HG03575 (cell line): Measurements from ENCODE around the gene DCLRE1A.
A peak's percentile ranks its signal among the peaks of the same experiment; 100 is the strongest.
"Not testable (repeated sequence)": the region's sequence is repeated elsewhere in the genome, so short reads cannot be mapped to it uniquely, and the experiment has no call there.

Experiments
- ATAC-seq: cut with Tn5 transposase; IDR thresholded peaks from one replicate; pipeline ENCODE4 v1.9.1; 2021; ENCODE audit not compliant: unreplicated experiment, insufficient number of reproducible peaks, low FRiP score; ENCODE audit errors: extremely low read depth

DCLRE1A gene

GRCh38 chr10:113865901-113866300, 12.0 kb upstream of the DCLRE1A start:
- no peak for ATAC-seq

- ATAC-seq, result peak; percentile 46
These were observed 5.4 kb upstream of the DCLRE1A start for GRCh38 chr10:113859261-113859660.

- ATAC-seq, result no peak
These were observed 4.7 kb upstream of the DCLRE1A start for GRCh38 chr10:113858541-113858940.

- no peak for ATAC-seq
These were observed 3.3 kb upstream of the DCLRE1A start for GRCh38 chr10:113857210-113857609.

- ATAC-seq, result no peak
These were observed 2.7 kb upstream of the DCLRE1A start for GRCh38 chr10:113856563-113856962.

- no peak for ATAC-seq
These were observed 1.1 kb upstream of the DCLRE1A start for GRCh38 chr10:113854761-113855588.

GRCh38 chr10:113853578-113854012, 287 bp downstream of the DCLRE1A start:
- no peak for ATAC-seq

- no peak for ATAC-seq
These were observed 3.9 kb downstream of the DCLRE1A start for GRCh38 chr10:113849946-113850345.

- ATAC-seq, result no peak
These were observed 4.6 kb downstream of the DCLRE1A start for GRCh38 chr10:113849140-113849803.

GRCh38 chr10:113846036-113846435, 7.8 kb downstream of the DCLRE1A start:
- no peak for ATAC-seq

- ATAC-seq, result no peak
These were observed 9.9 kb downstream of the DCLRE1A start for GRCh38 chr10:113843972-113844485.

- ATAC-seq, result no peak
These were observed 11.7 kb downstream of the DCLRE1A start for GRCh38 chr10:113842171-113842570.

GRCh38 chr10:113828567-113828966, 25.3 kb downstream of the DCLRE1A start:
- ATAC-seq, result not testable (repeated sequence)

- ATAC-seq, result no peak
These were observed 28.1 kb downstream of the DCLRE1A start for GRCh38 chr10:113825791-113826190.

GRCh38 chr10:113823389-113823788, 30.5 kb downstream of the DCLRE1A start:
- ATAC-seq, result no peak

- ATAC-seq, result no peak
These were observed 31.7 kb downstream of the DCLRE1A start for GRCh38 chr10:113822174-113822573.

GRCh38 chr10:113821306-113821705, 32.6 kb downstream of the DCLRE1A start:
- ATAC-seq, result not testable (repeated sequence)

- ATAC-seq, result no peak
These were observed 33.4 kb downstream of the DCLRE1A start for GRCh38 chr10:113820507-113820906.

- ATAC-seq, result no peak
These were observed 33.9 kb downstream of the DCLRE1A start for GRCh38 chr10:113819989-113820388.

GRCh38 chr10:113814700-113815099, 39.2 kb downstream of the DCLRE1A start:
- not testable (repeated sequence) for ATAC-seq
